GM10847 (cell line): ENCODE data around the gene LRMDA.

ENCODE experiments used
- POLR2A ChIP-seq: IDR thresholded peaks from 2 replicates; pipeline ENCODE4 v1.6.1; 2011; ENCODE audit not compliant: insufficient read length; ENCODE audit errors: extremely low read depth

Gene LRMDA

DNA sequence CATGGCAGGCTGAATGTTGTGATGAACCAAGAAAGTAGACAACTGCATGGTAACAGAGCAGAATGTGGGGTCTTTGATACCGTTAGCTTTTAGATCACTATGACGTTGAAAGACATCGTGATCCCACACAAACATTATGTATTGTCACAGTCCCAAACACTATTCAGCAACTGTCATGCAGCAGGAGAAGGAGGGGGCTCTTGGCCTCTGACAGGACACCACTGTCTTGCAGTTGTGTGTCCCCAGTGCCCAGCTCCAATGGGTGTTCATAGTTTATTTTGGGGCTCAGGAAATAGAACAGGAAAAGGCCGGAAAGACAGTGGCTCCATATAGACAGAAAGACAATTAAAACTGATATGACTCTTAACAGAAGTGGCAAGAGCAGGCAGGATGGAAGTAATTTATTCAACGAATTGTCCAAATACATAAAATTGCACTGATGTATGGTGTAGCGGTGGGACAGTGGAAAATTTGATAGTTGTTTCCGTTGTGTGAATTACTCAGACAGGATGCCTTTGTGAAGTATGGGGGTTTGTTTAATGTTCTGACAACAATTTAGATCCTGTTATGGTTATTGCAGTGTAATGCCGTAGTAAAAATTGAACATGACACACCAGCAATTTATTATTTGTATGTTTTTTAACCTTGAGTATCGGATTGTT, 292.0 kb downstream of the LRMDA start:
- TF ChIP-seq POLR2A, result no peak

DNA sequence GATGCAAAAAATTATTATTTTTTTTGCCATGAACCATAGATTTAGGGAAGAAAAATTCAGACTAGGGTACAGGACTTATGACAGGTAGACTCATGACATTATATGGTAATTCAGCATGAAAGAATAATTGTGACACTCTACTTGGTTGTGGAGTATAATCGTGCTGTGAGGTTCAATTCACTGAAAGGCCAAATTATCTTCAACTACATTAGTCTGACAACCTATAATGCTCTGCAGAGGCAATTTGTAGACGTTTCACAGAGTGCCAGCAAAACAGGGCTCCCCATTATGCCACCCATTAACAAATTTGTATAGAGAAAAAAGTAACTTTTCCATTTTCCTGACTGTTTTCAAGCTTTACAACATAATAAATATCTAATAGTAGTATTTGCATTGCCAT, 292.6 kb downstream of the LRMDA start:
- no peak for TF ChIP-seq POLR2A

DNA sequence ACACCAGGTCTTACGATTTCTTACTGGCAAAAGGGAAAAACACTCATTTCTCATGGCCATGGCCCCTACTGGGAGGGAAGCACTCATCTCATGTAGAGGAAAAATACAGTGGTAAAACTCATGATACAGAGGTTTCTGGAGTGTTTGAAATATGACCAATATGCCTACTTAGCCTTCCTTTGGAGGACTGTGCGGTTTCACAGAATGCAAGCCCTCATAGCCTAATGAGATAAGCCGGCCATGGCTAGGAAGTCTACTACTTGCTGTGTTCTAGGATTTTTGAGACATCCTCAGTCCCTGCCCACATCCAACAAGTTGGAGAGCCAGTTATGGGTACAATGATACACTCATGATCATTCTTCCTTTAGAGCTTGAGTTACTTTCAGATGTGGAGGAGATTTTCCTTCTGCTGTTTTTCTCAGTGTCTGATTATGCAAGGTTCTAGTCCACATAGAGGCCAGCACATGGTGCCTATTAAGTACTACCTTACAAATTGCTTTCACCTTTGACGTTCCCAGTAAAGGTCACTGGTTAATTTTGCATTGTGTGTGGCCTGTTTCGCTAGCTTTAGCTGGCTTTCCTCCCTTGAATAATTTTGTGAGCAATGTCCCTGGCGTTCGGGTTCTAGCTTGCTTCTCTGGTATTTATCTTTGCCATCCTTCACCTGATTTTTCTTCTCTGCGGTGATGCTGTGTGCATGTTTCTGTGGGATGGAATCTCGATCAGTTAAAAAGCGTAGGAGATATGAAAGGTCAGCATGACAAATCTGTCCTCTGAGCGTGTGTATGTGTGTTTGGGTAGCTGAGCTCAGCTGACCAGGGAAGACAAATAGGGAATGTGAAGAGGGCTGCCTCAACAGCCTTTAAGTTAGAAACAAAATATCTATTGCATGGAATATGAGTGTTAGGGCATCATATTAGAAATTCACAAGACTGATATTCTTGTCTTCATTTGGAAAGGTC, 295.4 kb downstream of the LRMDA start:
- no peak for TF ChIP-seq POLR2A

DNA sequence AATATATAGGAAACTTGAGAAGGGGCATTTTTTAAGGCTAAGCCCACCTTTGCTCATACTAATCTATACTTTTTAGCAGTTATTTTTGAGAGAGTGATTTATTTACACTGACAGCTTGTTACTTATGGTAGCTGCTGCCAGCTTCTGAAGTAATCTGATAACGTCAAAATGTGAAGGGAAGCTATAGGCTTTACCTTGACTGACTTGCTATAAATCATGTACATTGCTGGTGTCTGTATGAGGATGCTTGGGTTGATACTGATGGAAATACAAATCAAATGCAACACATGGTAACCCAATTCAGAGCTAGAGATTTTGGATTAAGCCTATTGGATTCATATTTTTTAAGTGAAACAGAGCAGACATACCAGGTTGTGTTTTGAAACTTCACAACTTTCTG, 299.4 kb downstream of the LRMDA start:
- TF ChIP-seq POLR2A, result no peak

DNA sequence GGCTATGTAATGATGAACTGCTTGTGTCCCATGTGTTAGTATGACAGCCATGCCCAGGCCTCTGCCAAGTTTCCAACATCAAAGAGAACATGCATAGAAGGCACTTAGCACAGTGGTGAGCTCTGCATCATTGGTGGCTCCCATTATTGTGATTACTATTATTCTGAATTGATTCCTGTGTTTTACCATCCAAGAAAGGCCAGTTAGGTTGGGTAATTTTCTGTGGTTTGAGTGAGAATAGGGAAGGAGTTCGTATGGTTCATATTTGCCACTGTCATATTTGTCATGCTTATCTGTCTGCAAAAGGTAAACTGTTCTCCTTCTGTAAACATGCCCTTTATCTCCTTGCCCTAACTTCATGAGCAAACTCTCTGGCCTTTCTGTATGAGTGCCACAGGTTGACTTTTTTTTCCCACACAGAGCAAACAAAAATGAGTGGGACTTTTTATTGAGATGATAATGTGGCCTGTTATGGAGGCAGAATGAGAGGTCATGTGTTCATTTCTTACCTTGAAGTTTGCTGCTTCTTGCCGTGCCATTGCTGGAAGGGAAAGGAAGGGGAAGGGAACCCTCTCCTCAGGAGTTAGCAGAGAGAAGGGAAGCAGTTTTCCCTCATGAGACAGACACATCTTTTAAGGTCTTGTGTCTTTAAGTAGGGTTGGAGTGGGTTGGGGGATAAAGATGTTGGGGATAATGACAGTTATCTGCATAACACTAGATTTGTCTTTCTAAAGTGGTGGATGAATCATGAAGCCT, 301.9 kb downstream of the LRMDA start:
- TF ChIP-seq POLR2A, result no peak

DNA sequence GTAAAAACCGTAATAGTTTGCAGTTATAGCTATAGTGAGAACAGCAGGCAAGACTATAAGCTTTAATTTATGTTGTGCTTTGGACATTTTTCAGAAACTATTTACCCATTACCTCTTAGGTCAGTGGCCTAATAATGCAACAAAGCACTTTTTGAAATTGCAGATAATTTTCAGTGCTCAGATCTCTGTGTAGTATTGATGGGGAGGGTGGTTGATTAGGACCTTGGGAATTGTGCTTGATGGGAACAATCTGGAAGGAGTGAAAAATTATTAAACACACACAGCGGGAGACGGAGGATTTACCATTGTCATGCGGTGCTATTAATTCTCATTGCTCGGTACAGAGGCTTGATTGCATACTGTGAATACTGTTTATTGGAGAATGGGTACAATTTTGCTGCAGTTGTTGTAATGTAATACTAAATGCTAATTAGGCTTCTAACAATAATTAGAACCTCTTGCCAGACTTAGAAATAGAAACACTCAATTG, 304.8 kb downstream of the LRMDA start:
- TF ChIP-seq POLR2A, result no peak

DNA sequence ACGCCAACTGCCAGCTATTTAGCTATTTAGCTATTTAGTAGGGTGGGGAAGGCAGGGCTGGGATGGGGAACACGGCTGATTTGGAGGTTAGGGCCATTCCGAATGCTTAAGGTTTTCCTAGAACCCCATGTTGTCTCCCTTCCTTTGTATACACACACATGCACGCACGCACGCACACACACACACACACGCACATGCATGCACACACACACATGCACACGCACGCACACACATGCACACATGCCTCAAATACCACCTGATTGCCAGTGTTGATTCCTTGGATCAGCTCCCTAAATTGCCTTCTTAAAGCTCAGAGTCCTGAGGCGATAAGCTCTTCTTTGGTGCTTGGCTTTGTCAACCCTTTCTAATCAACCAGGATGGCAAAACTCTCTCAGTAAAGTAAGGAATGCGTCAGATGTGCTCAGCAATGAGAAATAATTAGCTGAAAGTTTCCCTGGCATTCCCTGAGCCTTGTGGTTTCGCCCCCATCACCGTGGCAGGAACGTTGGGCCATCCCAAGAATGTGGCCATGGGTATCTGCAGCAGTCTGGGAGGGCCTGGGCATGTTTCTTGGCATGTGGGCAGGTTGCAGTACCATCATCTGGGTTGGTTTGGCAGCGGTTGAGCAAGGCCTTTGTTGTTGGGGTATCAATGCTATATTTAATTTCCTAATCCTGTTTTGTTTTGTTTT, 305.6 kb downstream of the LRMDA start:
- TF ChIP-seq POLR2A, result no peak

DNA sequence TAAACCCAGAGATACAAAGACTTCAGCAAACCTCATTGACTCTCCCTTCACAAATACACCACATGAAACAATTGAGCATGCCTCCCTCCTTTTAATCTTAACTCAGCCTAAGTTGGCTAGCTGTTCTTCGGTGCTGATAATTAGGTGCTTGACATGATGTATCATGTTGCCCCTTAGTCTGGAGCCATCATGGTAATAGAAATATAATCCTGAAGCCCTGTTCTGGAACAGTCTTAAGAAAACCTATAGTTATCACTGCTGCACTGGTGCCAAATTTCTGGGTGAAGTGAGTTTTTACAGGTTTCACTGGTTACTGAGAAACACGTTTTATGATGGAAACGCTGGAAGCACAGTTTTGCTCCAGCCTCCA, 306.1 kb downstream of the LRMDA start:
- TF ChIP-seq POLR2A, result no peak

DNA sequence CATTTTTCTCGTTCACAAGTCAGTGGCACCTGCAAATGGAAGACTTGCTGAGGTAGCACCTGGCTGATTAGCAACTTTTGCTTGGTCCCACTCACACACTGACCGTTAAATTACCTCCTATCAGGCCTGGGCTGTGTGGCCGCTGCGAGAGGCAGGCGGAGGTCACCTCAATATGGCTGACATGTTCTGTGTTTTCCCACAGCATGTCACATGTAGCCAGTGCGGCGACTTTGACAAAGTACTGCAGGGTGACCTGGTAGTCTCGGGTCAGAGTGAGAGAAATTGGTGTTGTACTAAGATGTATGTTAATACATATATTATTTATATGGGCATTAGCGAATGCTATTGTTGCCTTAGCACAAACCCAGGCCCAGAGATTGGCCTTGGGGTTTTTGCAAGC, 307.5 kb downstream of the LRMDA start:
- TF ChIP-seq POLR2A, result no peak

DNA sequence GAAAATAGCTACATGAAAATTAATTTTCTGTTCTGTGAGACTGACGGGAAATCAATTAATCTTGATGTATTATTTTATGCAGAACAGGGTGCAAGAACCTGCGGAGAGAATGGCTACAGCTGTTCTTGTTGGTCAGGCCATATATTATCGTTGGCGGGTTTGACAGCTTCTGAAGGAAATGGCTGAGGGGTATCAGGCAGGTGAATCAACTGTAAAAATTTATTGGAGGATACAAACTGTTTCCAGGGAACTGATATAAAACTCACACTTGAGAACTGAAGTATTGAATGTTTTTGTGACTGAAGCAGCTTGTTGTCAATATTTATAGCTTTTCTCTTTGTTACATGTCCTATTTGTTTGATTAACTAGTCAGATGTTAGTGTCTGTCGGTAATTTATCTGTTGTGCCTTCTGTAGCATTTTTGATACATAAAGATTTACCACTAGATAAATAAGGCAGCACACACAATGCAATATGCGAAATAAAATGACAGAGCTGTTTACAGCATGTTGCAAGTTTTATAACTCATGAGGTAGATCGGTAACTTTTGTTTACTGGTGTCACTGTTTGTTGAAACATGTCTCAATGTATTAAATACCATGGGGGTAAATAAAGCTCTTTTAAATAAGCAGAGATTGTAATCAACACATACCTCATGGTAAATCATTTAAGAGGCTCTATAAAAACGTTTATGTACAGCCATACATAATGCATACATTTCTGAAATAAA, 308.2 kb downstream of the LRMDA start:
- no peak for TF ChIP-seq POLR2A

DNA sequence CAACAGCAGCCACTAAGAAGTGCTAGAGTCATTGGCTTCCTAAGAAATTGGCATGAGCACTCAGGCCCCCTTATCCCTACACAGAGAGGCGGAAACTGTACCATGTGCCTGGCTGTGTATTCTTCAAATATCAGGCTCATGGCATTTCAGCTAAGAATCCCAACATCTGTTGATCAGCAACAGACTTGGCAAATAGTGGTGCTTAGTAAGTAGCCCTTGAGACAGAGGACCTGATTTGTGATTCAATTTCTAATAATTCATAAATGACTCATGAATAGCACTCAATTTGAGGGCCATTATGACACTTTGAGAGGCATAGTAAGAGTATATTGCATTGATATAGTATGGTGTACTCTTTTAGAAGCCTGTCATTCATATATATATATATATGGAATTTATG, 309.1 kb downstream of the LRMDA start:
- TF ChIP-seq POLR2A, result no peak

DNA sequence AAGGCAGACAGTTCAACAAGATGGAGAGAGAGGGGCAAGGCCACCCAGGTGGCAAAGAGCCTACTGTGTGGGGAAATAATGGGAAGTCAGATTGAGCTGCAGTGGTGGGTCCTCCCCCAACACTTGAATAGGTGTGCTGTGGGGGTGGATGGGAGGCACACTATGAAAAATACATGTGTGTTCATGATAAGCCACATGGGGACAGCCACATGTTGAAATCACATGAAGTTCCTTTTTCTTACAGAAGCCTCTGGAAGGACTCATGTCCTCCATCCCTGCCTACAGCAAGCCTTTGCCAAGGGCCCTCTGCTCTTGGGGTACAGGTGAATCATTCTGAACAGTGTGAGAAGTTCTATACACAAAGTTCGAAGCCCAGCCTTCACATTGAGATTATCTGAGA, 310.9 kb downstream of the LRMDA start:
- no peak for TF ChIP-seq POLR2A

DNA sequence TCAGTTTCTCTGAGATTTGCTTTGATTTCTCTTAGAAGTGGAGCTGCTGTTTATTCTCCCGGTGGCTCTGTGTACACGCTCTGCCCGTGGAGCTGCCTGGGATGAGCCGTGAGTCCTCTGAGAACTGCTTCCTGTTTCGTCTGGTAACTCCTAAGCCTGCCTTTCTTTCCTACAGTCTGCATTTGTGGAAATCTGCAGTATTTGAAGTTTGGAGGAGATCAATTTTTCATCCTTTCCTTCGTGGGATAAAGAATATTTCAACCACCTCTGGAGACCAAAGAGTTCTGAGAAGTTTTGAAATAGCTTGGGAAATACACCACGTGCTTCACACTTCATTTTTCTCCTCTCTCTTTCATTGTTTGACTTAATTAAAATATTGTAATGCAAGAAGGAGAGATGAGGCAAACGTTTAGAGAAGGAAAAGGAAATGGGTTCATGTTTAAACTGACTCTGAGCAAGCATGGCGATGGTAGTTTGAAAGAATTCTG, 311.9 kb downstream of the LRMDA start:
- TF ChIP-seq POLR2A, result no peak

DNA sequence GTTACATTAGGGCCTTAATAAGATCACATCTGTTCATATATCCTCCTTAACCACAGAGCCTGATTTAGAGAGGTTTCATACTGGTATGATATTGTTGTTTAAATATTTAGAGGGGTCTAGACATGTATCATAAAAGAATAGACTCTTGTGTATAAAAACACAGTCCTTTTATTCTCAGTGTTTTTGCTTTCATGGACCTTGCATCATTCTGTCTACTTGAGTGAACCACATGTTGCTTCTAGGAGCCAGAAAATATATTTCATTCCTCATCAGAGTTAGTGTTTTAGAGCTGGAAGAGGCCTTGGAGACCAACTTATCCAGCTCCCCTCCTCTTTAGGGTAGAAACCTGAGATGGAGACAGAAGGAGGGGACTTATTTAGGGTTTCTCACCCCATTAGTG, 312.8 kb downstream of the LRMDA start:
- no peak for TF ChIP-seq POLR2A
